Fibroblast of pulmonary artery (primary cell): Measurements from ENCODE around the gene DAGLA.

Source experiments
- DNase-seq: peaks from one replicate; pipeline ENCODE4 v3.0.0-alpha.2; 2010; ENCODE audit warnings: low read depth
- H3K4me3 ChIP-seq: replicated peaks from 2 replicates; pipeline ENCODE4 v1.5.1; 2011; ENCODE audit warnings: low read depth, mild to moderate bottlenecking, control low read depth, low read length, moderate library complexity
- TF ChIP-seq, protein P1 (sequence below): IDR thresholded peaks from 2 replicates; pipeline ENCODE4 v1.5.1; 2011; ENCODE audit warnings: mild to moderate bottlenecking, control low read depth, low read length, inconsistent platforms; ENCODE audit errors: missing control alignments

Gene DAGLA

DNA sequence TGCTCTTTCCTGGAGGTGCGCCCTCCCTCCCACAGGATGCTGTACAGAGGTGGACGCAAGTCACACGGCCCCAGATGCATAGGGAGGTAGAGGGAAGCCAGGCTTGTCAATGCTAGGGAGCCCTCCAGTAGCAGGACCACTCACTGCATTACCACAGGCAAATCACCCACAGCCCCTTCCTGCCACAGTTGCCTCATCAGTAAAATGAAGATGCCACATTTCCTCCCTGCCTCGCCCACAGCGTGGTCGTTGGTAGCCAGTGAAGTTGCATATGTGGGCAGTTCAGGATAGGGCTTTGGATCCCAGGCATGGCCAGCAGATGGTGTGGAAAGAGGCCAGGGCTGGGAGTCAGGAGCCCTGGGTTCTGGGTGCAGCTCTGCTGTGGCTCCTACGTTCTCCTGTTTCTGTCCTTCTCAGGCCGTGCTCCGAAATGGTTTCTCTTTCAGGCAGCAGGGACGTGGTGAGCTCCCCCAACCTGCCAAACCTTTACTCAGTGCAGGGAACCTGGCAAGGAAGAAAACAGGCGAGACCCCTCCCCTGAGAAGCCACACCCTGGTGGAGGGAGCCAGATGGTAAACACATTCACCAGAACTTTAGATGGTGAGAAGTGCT lies 22.6 kb downstream of the DAGLA start:
- H3K4me3 ChIP-seq = no peak overlapping the region
- TF ChIP-seq, protein P1, sequence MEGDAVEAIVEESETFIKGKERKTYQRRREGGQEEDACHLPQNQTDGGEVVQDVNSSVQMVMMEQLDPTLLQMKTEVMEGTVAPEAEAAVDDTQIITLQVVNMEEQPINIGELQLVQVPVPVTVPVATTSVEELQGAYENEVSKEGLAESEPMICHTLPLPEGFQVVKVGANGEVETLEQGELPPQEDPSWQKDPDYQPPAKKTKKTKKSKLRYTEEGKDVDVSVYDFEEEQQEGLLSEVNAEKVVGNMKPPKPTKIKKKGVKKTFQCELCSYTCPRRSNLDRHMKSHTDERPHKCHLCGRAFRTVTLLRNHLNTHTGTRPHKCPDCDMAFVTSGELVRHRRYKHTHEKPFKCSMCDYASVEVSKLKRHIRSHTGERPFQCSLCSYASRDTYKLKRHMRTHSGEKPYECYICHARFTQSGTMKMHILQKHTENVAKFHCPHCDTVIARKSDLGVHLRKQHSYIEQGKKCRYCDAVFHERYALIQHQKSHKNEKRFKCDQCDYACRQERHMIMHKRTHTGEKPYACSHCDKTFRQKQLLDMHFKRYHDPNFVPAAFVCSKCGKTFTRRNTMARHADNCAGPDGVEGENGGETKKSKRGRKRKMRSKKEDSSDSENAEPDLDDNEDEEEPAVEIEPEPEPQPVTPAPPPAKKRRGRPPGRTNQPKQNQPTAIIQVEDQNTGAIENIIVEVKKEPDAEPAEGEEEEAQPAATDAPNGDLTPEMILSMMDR = no peak
- DNase-seq = no peak

DNA sequence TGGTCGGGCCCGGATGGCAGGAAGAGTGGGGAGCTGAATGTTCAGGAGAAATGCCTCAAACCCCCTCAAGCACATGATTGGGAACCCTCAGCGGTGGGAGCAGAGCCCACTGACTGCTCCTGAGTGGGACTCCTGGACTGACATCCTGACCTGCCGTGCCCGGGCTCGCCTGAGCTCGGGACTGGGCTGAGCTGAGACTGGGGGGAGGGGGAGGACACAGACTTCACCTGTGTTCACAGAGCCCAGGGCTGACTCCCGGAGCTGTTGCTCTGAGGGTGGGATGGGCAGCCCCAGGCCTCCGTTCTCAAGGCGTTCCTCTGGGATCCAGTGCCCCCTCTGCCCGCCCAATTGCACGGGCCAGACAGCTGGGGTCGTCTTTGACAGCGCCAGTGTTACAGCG lies 24.6 kb downstream of the DAGLA start:
- no peak for DNase-seq
- no peak overlapping the region for H3K4me3 ChIP-seq
- TF ChIP-seq, protein P1 = no peak

DNA sequence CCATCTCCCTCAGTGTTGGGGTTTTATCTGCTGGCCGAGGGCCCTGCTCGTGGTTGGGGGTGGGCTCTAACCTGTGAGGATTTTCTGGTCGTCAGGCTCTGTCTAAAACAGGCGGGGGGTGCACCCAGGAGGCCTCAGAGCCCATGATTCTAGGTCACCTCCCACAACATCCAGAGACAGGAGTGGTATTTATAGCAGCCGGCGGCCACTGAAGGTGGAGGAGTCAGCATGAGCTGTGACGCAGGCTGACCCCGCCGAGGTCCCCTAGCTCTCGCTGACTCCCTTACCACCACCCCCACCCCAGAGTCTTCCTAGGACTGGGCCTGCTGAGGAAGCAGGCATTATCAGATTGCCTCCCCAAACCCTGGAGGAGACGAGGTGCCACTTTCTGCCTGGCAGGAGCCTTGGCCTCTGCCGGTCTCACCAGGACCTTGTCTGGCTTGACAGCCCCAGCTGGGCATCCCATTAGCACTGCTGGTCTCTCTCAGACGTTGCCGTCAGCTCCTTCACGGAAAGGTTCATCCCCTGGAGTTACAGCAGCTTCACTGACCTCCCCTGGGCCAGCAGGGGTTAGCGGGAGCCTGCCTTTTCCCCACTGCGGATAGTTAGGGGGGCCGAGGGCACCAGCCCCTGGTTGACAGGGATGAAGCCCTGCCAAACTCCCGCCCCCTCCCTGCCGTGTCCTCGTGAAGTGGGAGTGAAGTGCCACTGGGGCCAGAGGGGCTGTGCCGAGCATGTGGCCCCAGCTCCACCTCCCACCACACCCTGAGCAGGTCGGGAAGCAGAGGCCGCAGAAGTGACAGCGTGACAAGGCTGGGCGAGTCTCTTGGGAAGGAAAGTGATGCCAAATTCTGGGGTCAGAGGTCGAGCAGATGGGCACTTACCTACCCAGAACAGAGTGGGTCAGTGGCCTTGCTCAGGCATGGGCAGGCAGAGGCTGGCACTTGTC lies 26.5 kb downstream of the DAGLA start:
- DNase-seq = no peak
- TF ChIP-seq, protein P1 = no peak

DNA sequence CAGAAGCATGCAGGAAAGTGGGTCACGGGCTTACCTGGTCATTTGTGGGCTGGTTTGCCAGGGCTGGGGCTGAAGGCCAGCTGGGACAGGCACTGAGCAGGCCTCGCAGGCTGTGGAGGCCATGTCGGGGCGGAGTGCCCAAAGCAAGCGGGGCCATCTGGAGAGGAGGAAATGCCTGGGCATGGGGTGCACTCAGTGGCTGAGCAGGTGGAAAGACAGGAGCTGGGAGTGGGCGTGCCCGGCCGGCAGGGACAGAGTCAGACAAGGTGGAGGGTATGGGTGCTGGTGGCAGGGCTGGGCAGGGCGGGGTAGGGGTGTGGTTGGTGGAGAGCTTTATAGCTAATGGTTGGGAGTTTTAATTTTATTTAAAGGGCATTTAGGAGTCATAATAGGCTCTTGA lies 27.4 kb downstream of the DAGLA start:
- DNase-seq = no peak
- TF ChIP-seq, protein P1 = no peak
- no peak overlapping the region for H3K4me3 ChIP-seq

More for the DNA sequence above, 26.5 kb downstream of the DAGLA start:
- no peak overlapping the region for H3K4me3 ChIP-seq

DNA sequence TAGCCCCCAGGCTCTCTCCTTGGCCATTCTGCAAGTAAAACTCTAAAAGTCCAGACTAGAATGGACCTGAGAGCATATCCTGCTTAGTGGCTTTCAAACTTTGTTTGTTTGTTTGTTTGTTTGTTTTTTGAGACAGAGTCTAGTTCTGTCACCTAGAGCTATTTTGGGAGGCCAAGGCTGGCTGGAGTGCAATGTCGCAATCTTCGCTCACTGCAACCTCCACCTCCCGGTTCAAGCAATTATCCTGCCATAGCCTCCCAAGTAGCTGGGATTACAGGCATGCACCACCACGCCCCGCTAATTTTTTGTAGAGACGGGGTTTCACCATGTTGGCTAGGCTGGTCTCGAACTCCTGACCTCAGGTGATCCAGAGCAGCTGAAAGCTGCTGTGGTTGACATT lies 28.9 kb downstream of the DAGLA start:
- no peak overlapping the region for H3K4me3 ChIP-seq
- DNase-seq = no peak
- TF ChIP-seq, protein P1 = no peak

DNA sequence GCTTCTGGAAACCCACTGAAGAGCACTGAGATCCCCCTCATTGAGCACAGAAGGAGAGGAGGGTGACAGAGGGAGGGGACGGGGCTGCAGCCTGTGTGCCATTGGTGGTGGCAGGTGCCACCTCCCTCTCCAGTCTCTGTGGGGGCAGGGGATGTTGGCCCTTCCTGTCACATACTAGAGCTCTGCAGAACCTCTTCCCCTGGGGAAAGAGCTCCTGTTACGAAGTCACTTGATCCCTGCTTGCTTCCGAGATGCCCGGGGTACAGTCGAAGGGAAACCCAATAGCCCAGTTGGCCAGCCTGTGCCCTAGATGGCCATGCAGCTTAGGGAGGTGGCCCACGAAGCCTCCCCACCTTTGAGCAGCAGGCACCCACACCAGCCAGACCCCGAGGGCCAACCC lies 29.4 kb downstream of the DAGLA start:
- no peak overlapping the region for H3K4me3 ChIP-seq
- no peak for DNase-seq
- TF ChIP-seq, protein P1 = no peak
